ENCODE measurements around the gene RBM19. TPM values are rescaled to one million over a fixed set of nuclear protein-coding genes. Genes with fewer than 3 reads are reported as not detected.

Gene RBM19
- total and polyA plus RNA-seq, 2 donors (not counting 1 experiment from before 2014, with no cell fraction given) = 10.5 to 16.5 TPM

GRCh38 chr12:113818283-113818682, 147.8 kb downstream of the RBM19 start:
- no peaks in the 10 kb centered on the region for H4K20me1 ChIP-seq (ENCODE audit: control insufficient read depth, extremely low read depth, insufficient read depth, low read length)
- H3K27ac ChIP-seq (ENCODE audit: insufficient read depth, low read length) = no peak overlapping the region
- no peak overlapping the region for H3K9ac ChIP-seq (ENCODE audit: insufficient read depth, low read length)
- DNase-seq (ENCODE audit: low read depth in 2 of 2) = peak in 1 of 2 donors; percentile 17
- H3K4me1 ChIP-seq (ENCODE audit: control insufficient read depth, extremely low read depth, insufficient read depth, low read length) = no peaks in the 10 kb centered on the region
- H2AFZ ChIP-seq (ENCODE audit: low read length) = no peak overlapping the region
- H3K4me2 ChIP-seq (ENCODE audit: extremely low read depth, insufficient read depth, low read length) = no peak overlapping the region
- H3K79me2 ChIP-seq (ENCODE audit: control insufficient read depth, insufficient read depth, low read length) = no peaks in the 10 kb centered on the region
- no peak overlapping the region for H3K4me3 ChIP-seq (replicated peaks in 1 of 4; ENCODE audit: control extremely low read depth in 1 of 4, insufficient read depth in 1 of 4, low read depth in 3 of 4, low read length in 4 of 4)
- TF ChIP-seq EZH2 (IDR thresholded peaks at IDR 0.05; ENCODE audit: low read length, missing control alignments) (no peak), CTCF (conservative IDR thresholded peaks at IDR 0.05 in 1 of 2, IDR thresholded peaks at IDR 0.05 in 1 of 2; ENCODE audit: low read depth in 1 of 2, low read length in 2 of 2) (no peak)
- H3K36me3 ChIP-seq (ENCODE audit: control insufficient read depth, insufficient read depth, low read length) = peaks cover 1% of the 10 kb centered on the region
- H3K9me3 ChIP-seq (ENCODE audit: control insufficient read depth, insufficient read depth, low read depth, low read length) = no peaks in the 10 kb centered on the region
- no peaks in the 10 kb centered on the region for H3K27me3 ChIP-seq (ENCODE audit: control insufficient read depth, insufficient read depth, low read length)

GRCh38 chr12:113816866-113817265, 149.3 kb downstream of the RBM19 start:
- Histone ChIP-seq H3K79me2 (ENCODE audit: control insufficient read depth, insufficient read depth, low read length) (no peaks in the 10 kb centered on the region), H3K9ac (ENCODE audit: insufficient read depth, low read length) (no peak overlapping the region), H2AFZ (ENCODE audit: low read length) (no peak overlapping the region), H3K36me3 (ENCODE audit: control insufficient read depth, insufficient read depth, low read length) (peaks cover 1% of the 10 kb centered on the region), H3K4me3 (replicated peaks in 1 of 4; ENCODE audit: control extremely low read depth in 1 of 4, insufficient read depth in 1 of 4, low read depth in 3 of 4, low read length in 4 of 4) (no peak overlapping the region), H3K27ac (ENCODE audit: insufficient read depth, low read length) (no peak overlapping the region), H3K27me3 (ENCODE audit: control insufficient read depth, insufficient read depth, low read length) (no peaks in the 10 kb centered on the region), H3K9me3 (ENCODE audit: control insufficient read depth, insufficient read depth, low read depth, low read length) (no peaks in the 10 kb centered on the region), H4K20me1 (ENCODE audit: control insufficient read depth, extremely low read depth, insufficient read depth, low read length) (no peaks in the 10 kb centered on the region), H3K4me1 (ENCODE audit: control insufficient read depth, extremely low read depth, insufficient read depth, low read length) (no peaks in the 10 kb centered on the region), H3K4me2 (ENCODE audit: extremely low read depth, insufficient read depth, low read length) (no peak overlapping the region)
- TF ChIP-seq CTCF (conservative IDR thresholded peaks at IDR 0.05 in 1 of 2, IDR thresholded peaks at IDR 0.05 in 1 of 2; ENCODE audit: low read depth in 1 of 2, low read length in 2 of 2) (no peak), EZH2 (IDR thresholded peaks at IDR 0.05; ENCODE audit: low read length, missing control alignments) (no peak)
- DNase-seq (ENCODE audit: low read depth in 2 of 2) = no peak

GRCh38 chr12:113815031-113815430, 151.1 kb downstream of the RBM19 start:
- TF ChIP-seq EZH2 (IDR thresholded peaks at IDR 0.05; ENCODE audit: low read length, missing control alignments) = no peak
- TF ChIP-seq CTCF (conservative IDR thresholded peaks at IDR 0.05 in 1 of 2, IDR thresholded peaks at IDR 0.05 in 1 of 2; ENCODE audit: low read depth in 1 of 2, low read length in 2 of 2) = no peak
- H3K27me3 ChIP-seq (ENCODE audit: control insufficient read depth, insufficient read depth, low read length) = no peaks in the 10 kb centered on the region
- no peaks in the 10 kb centered on the region for H3K79me2 ChIP-seq (ENCODE audit: control insufficient read depth, insufficient read depth, low read length)
- H3K9ac ChIP-seq (ENCODE audit: insufficient read depth, low read length) = no peak overlapping the region
- no peak overlapping the region for H2AFZ ChIP-seq (ENCODE audit: low read length)
- H3K27ac ChIP-seq (ENCODE audit: insufficient read depth, low read length) = no peak overlapping the region
- no peaks in the 10 kb centered on the region for H3K4me1 ChIP-seq (ENCODE audit: control insufficient read depth, extremely low read depth, insufficient read depth, low read length)
- peaks cover 1% of the 10 kb centered on the region for H3K36me3 ChIP-seq (ENCODE audit: control insufficient read depth, insufficient read depth, low read length)
- H4K20me1 ChIP-seq (ENCODE audit: control insufficient read depth, extremely low read depth, insufficient read depth, low read length) = no peaks in the 10 kb centered on the region
- no peak overlapping the region for H3K4me3 ChIP-seq (replicated peaks in 1 of 4; ENCODE audit: control extremely low read depth in 1 of 4, insufficient read depth in 1 of 4, low read depth in 3 of 4, low read length in 4 of 4)
- no peak for DNase-seq (ENCODE audit: low read depth in 2 of 2)
- H3K9me3 ChIP-seq (ENCODE audit: control insufficient read depth, insufficient read depth, low read depth, low read length) = no peaks in the 10 kb centered on the region
- no peak overlapping the region for H3K4me2 ChIP-seq (ENCODE audit: extremely low read depth, insufficient read depth, low read length)
